HepG2 (cell line): ENCODE results near the gene ASIC3. TPM values are rescaled to one million over a fixed set of nuclear protein-coding genes. Genes with fewer than 3 reads are reported as not detected.

Source experiments
- FOXJ3 ChIP-seq: sonication (generic); formaldehyde crosslinking; IDR thresholded peaks from 2 replicates; pipeline ENCODE4 v1.4.0; 2020; ENCODE audit warnings: missing genetic modification reagents, mild to moderate bottlenecking, borderline replicate concordance
- GABPA ChIP-seq, 2 experiments: IDR thresholded peaks; 2 replicates each; pipeline ENCODE4 v1.6.1; 2011 to 2016; ENCODE audit warnings: low read depth in 2 of 2, low read length in 1 of 2, missing biosample characterization in 1 of 2, missing genetic modification characterization in 1 of 2
- GATAD2A ChIP-seq: IDR thresholded peaks from 2 replicates; pipeline ENCODE4 v1.6.1; 2016
- HNRNPL ChIP-seq: fragments of 200-400 bp; formaldehyde crosslinking; IDR thresholded peaks from 2 replicates; pipeline ENCODE4 v1.6.1; 2017; ENCODE audit warnings: mild to moderate bottlenecking, low read depth, low read length
- MEF2D ChIP-seq: sonication (generic); formaldehyde crosslinking; IDR thresholded peaks from 2 replicates; pipeline ENCODE4 v1.5.1; 2020; ENCODE audit warnings: mild to moderate bottlenecking, missing genetic modification reagents
- MXD4 ChIP-seq: IDR thresholded peaks from 2 replicates; pipeline ENCODE4 v1.6.1; 2016; ENCODE audit warnings: mild to moderate bottlenecking, missing biosample characterization, missing genetic modification reagents
- NFE2 ChIP-seq: sonication (generic); formaldehyde crosslinking; IDR thresholded peaks from 2 replicates; pipeline ENCODE4 v1.4.0; 2020; ENCODE audit warnings: missing genetic modification reagents
- RBM39 ChIP-seq: fragments of 200-400 bp; formaldehyde crosslinking; IDR thresholded peaks from one replicate; pipeline ENCODE4 v1.6.1; 2018; ENCODE audit warnings: antibody characterized with exemption, mild to moderate bottlenecking, low read depth, low read length; ENCODE audit not compliant: poor library complexity, severe bottlenecking
- SIX1 ChIP-seq: sonication (generic); formaldehyde crosslinking; IDR thresholded peaks from 2 replicates; pipeline ENCODE4 v1.4.0; 2020; ENCODE audit warnings: missing genetic modification reagents, borderline replicate concordance
- SMARCE1 ChIP-seq: fragments of 450-650 bp; IDR thresholded peaks from 2 replicates; pipeline ENCODE4 v1.6.1; 2017; ENCODE audit warnings: borderline replicate concordance
- SMYD3 ChIP-seq: sonication (generic); formaldehyde crosslinking; IDR thresholded peaks from 2 replicates; pipeline ENCODE4 v1.8.1; 2023; ENCODE audit warnings: mild to moderate bottlenecking, missing genetic modification reagents
- SNAI1 ChIP-seq: sonication (generic); formaldehyde crosslinking; IDR thresholded peaks from 2 replicates; pipeline ENCODE4 v1.5.0; 2020; ENCODE audit warnings: mild to moderate bottlenecking, missing genetic modification reagents, borderline replicate concordance
- SP4 ChIP-seq: sonication (generic); formaldehyde crosslinking; IDR thresholded peaks from 2 replicates; pipeline ENCODE4 v1.8.1; 2023; ENCODE audit warnings: mild to moderate bottlenecking, missing genetic modification reagents
- ZFX ChIP-seq: sonication (generic); formaldehyde crosslinking; IDR thresholded peaks from 2 replicates; pipeline ENCODE4 v1.4.0; 2020; ENCODE audit warnings: mild to moderate bottlenecking, low read depth, missing genetic modification reagents, moderate library complexity
- ZGPAT ChIP-seq: IDR thresholded peaks from 2 replicates; pipeline ENCODE4 v1.6.1; 2016; ENCODE audit warnings: mild to moderate bottlenecking
- ZNF331 ChIP-seq: sonication (generic); formaldehyde crosslinking; IDR thresholded peaks from 2 replicates; pipeline ENCODE4 v1.4.0; 2020; ENCODE audit warnings: missing genetic modification reagents
- ZNF556 ChIP-seq: sonication (generic); formaldehyde crosslinking; IDR thresholded peaks from 2 replicates; pipeline ENCODE4 v1.4.0; 2020; ENCODE audit warnings: mild to moderate bottlenecking, missing genetic modification reagents, borderline replicate concordance
- ZNF598 ChIP-seq: sonication (generic); formaldehyde crosslinking; IDR thresholded peaks from 2 replicates; pipeline ENCODE4 v1.5.1; 2020; ENCODE audit warnings: mild to moderate bottlenecking, missing genetic modification reagents, borderline replicate concordance
- ZNF616 ChIP-seq: sonication (generic); formaldehyde crosslinking; IDR thresholded peaks from 2 replicates; pipeline ENCODE4 v1.5.0; 2020; ENCODE audit warnings: low read depth, mild to moderate bottlenecking, missing genetic modification reagents
- ZNF746 ChIP-seq: sonication (generic); formaldehyde crosslinking; IDR thresholded peaks from 2 replicates; pipeline ENCODE4 v1.8.0; 2022; ENCODE audit warnings: mild to moderate bottlenecking, missing genetic modification reagents
- polyA plus RNA-seq, 8 experiments: library from polyadenylated mRNA; depleted of rRNA in 3 of 8; stranded (reverse) in 7 of 8; unstranded in 1 of 8; fragments of >200 nt; fragmentation: Illumina TruSeq in 4 of 8; extraction: Trizol in 4 of 8; gene quantifications; 2 replicates each; pipeline versions ENCODE4 v1.2.1 to v1.2.3, GENCODE V29; 2011 to 2016; ENCODE audit warnings: low read depth in 4 of 8, missing spikeins in 1 of 8, mixed read lengths in 1 of 8; ENCODE audit not compliant: insufficient read depth in 1 of 8
- total RNA-seq, 5 experiments: library from RNA; depleted of rRNA; stranded (reverse); fragments of >200 nt; fragmentation: Illumina TruSeq; extraction: Trizol; gene quantifications; 2 replicates each; pipeline ENCODE4 v1.2.3, GENCODE V29; 2016; ENCODE audit warnings: low read depth in 1 of 5
- TF ChIP-seq, protein P1 (sequence below): sonication (generic); formaldehyde crosslinking; conservative IDR thresholded peaks from 2 replicates; pipeline ENCODE4 v1.4.0; 2020; ENCODE audit warnings: mild to moderate bottlenecking, missing genetic modification reagents, moderate library complexity
- TF ChIP-seq, protein P2 (sequence below): sonication (generic); formaldehyde crosslinking; IDR thresholded peaks from 2 replicates; pipeline ENCODE4 v1.5.1; 2020; ENCODE audit warnings: missing genetic modification reagents, mild to moderate bottlenecking, borderline replicate concordance

The ASIC3 gene
- total and polyA plus RNA-seq, 2 of the 13 experiments (the other 11 are each of a cell fraction or from before 2014, with no cell fraction given), result 0.51 TPM; not detected in 1

- TF ChIP-seq SNAI1 (CRISPR knock-in tag) (no peak), SMARCE1 (no peak), MXD4 (no peak), GABPA (IDR thresholded peaks at IDR 0.05; ENCODE audit: low read depth, low read length) (no peak), GABPA (CRISPR knock-in tag; IDR thresholded peaks at IDR 0.05; ENCODE audit: low read depth) (peak; percentile 78), HNRNPL (peak; percentile 93), ZNF556 (peak; percentile 25; the same call in 1 of the 2 replicates), ZNF616 (CRISPR knock-in tag) (no peak), GATAD2A (CRISPR knock-in tag) (peak; percentile 38), ZNF746 (CRISPR knock-in tag) (peak; percentile 89; the same call in 1 of the 2 replicates), FOXJ3 (0 out of 2 replicates have a peak, but pooled peaks have one; percentile 19), ZNF331 (CRISPR knock-in tag) (0 out of 2 replicates have a peak, but pooled peaks have one; percentile 16), SMYD3 (CRISPR knock-in tag) (0 out of 2 replicates have a peak, but pooled peaks have one; percentile 46), SIX1 (CRISPR knock-in tag) (no peak), MEF2D (CRISPR knock-in tag) (0 out of 2 replicates have a peak, but pooled peaks have one; percentile 23), ZNF598 (CRISPR knock-in tag) (peak; percentile 38; the same call in 1 of the 2 replicates), SP4 (CRISPR knock-in tag) (peak; percentile 57; the same call in 1 of the 2 replicates), NFE2 (CRISPR knock-in tag) (no peak), RBM39 (no peak), ZFX (CRISPR knock-in tag) (peak; percentile 70), ZGPAT (CRISPR knock-in tag) (peak; percentile 48; the same call in 1 of the 2 replicates)
- TF ChIP-seq, protein P1, sequence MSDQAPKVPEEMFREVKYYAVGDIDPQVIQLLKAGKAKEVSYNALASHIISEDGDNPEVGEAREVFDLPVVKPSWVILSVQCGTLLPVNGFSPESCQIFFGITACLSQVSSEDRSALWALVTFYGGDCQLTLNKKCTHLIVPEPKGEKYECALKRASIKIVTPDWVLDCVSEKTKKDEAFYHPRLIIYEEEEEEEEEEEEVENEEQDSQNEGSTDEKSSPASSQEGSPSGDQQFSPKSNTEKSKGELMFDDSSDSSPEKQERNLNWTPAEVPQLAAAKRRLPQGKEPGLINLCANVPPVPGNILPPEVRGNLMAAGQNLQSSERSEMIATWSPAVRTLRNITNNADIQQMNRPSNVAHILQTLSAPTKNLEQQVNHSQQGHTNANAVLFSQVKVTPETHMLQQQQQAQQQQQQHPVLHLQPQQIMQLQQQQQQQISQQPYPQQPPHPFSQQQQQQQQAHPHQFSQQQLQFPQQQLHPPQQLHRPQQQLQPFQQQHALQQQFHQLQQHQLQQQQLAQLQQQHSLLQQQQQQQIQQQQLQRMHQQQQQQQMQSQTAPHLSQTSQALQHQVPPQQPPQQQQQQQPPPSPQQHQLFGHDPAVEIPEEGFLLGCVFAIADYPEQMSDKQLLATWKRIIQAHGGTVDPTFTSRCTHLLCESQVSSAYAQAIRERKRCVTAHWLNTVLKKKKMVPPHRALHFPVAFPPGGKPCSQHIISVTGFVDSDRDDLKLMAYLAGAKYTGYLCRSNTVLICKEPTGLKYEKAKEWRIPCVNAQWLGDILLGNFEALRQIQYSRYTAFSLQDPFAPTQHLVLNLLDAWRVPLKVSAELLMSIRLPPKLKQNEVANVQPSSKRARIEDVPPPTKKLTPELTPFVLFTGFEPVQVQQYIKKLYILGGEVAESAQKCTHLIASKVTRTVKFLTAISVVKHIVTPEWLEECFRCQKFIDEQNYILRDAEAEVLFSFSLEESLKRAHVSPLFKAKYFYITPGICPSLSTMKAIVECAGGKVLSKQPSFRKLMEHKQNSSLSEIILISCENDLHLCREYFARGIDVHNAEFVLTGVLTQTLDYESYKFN (CRISPR knock-in tag), result peak; percentile 83
- TF ChIP-seq, protein P2, sequence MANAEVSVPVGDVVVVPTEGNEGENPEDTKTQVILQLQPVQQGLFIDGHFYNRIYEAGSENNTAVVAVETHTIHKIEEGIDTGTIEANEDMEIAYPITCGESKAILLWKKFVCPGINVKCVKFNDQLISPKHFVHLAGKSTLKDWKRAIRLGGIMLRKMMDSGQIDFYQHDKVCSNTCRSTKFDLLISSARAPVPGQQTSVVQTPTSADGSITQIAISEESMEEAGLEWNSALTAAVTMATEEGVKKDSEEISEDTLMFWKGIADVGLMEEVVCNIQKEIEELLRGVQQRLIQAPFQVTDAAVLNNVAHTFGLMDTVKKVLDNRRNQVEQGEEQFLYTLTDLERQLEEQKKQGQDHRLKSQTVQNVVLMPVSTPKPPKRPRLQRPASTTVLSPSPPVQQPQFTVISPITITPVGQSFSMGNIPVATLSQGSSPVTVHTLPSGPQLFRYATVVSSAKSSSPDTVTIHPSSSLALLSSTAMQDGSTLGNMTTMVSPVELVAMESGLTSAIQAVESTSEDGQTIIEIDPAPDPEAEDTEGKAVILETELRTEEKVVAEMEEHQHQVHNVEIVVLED (CRISPR knock-in tag), result peak; percentile 27; the same call in 1 of the 2 replicates
Observed at GRCh38 chr7:151012031-151012692, 36.2 kb upstream of the ASIC3 start (continued).
